Spinal cord (tissue), 10 donors: ENCODE measurements around the gene USP28. TPM values are rescaled to one million over a fixed set of nuclear protein-coding genes. Genes with fewer than 3 reads are reported as not detected.
A peak's percentile ranks its signal among the peaks of the same experiment; 100 is the strongest.
"Not testable (repeated sequence)": the region's sequence is repeated elsewhere in the genome, so short reads cannot be mapped to it uniquely, and the experiment has no call there.

Source experiments
- DNase-seq, 6 donors: peaks; one replicate each; pipeline versions ENCODE4 v3.0.0 to v3.0.0-alpha.2; 2013 to 2015; ENCODE audit warnings: low spot score in 6 of 6, low read depth in 4 of 6
- H3K27ac ChIP-seq: one replicate; pipeline ENCODE4 v1.5.1; 2013; ENCODE audit warnings: low read depth, low read length, control low read depth
- H3K27me3 ChIP-seq: one replicate; pipeline ENCODE4 v1.6.1; 2013; ENCODE audit warnings: low read length; ENCODE audit not compliant: control insufficient read depth, insufficient read depth
- H3K36me3 ChIP-seq: one replicate; pipeline ENCODE4 v1.6.1; 2013; ENCODE audit warnings: low read length; ENCODE audit not compliant: control insufficient read depth, insufficient read depth
- H3K4me1 ChIP-seq: one replicate; pipeline ENCODE4 v1.6.1; 2013; ENCODE audit warnings: low read length; ENCODE audit not compliant: control insufficient read depth, insufficient read depth
- H3K4me3 ChIP-seq: one replicate; pipeline ENCODE4 v1.5.1; 2013; ENCODE audit warnings: low read depth, low read length, control low read depth
- H3K9me3 ChIP-seq: one replicate; pipeline ENCODE4 v1.6.1; 2013; ENCODE audit warnings: low read length; ENCODE audit not compliant: control insufficient read depth, insufficient read depth
- WGBS: methylation state at CpG from one replicate; pipeline ENCODE4 v1.1.5; 2013; ENCODE audit warnings: missing lambda C conversion rate; ENCODE audit not compliant: insufficient coverage; 5-methylcytosine and 5-hydroxymethylcytosine counted together
- long read RNA-seq, 4 donors: transcript quantifications; one replicate each; lab custom pipeline, GENCODE V29; 2026
- polyA plus RNA-seq, 2 donors: library from polyadenylated mRNA; unstranded; fragments of 120-200 nt; gene quantifications; one replicate each; pipeline ENCODE4 v1.2.1, GENCODE V29; 2013; ENCODE audit not compliant: insufficient read length in 2 of 2
- total RNA-seq, 2 donors: library from RNA; depleted of rRNA in 1 of 2; stranded (reverse); fragments of 120-200 nt in 1 of 2; fragments of >200 nt in 1 of 2; gene quantifications; one replicate each; pipeline versions ENCODE4 v1.2.3 to v1.2.4, GENCODE V29; 2013 to 2014
- donor health status: healthy.

The USP28 gene
- total RNA-seq: 10 to 100 TPM; 27.6 to 38.1 TPM
- 10 to 100 TPM; 21.9 to 29.8 TPM for polyA plus RNA-seq
- long read RNA-seq, donor 1: 0 reads
- long read RNA-seq, donor 2, full-length matches to known transcripts: 1 of 1 reads
- long read RNA-seq, donor 2, partial matches to known transcripts: 0 of 1 reads
- long read RNA-seq, donor 2, other reads (novel, unspliced or antisense): 0 of 1 reads
- long read RNA-seq, donor 3, partial matches to known transcripts: 0 of 1 reads
- long read RNA-seq, donor 3, other reads (novel, unspliced or antisense): 0 of 1 reads
- long read RNA-seq, donor 4, partial matches to known transcripts: 0 of 1 reads
- long read RNA-seq, donor 4, other reads (novel, unspliced or antisense): 0 of 1 reads

- under 1% methylated on average over 89 of the region's 95 CpGs for WGBS
- Histone ChIP-seq H3K4me3 (peak within 1 kb of the TSS; percentile 75), H3K27me3 (no peaks in the 10 kb centered on the region), H3K4me1 (peaks cover 18% of the 10 kb centered on the region), H3K9me3 (no peaks in the 10 kb centered on the region), H3K36me3 (no peaks in the 10 kb centered on the region), H3K27ac (peak within 1 kb of the TSS; percentile 96)
- peak; percentile 89 to 98 (median 95) for DNase-seq
Observed at GRCh38 chr11:113875234-113876073, at the start of gene USP28. Gene USP28, minus strand, starts transcription at chr11:113875572. Its CDS starts 71 bp downstream, at chr11:113875501.

DNA sequence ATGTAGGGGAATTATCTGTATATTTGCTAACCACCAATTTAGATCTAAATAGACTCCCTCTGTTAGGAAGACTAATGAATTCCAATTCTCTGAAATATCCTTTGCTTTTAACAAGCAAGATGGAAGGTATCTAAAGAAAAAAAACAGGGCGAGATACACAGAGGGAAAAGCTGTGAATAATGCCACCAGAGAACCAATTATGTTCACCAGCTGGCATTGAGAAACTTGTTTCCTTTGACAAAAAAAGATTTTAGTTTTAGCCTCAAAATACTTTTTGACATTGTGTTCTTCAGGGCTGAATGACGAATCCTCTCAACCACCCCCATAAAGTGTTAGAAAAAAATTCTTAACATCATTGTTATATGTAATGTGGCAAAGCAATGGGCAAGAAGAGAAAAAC is 48.2 kb upstream of the USP28 start:
- no peaks in the 10 kb centered on the region for H3K36me3 ChIP-seq
- WGBS: no CpG with 5 or more reads among the region's 2 CpGs

DNA sequence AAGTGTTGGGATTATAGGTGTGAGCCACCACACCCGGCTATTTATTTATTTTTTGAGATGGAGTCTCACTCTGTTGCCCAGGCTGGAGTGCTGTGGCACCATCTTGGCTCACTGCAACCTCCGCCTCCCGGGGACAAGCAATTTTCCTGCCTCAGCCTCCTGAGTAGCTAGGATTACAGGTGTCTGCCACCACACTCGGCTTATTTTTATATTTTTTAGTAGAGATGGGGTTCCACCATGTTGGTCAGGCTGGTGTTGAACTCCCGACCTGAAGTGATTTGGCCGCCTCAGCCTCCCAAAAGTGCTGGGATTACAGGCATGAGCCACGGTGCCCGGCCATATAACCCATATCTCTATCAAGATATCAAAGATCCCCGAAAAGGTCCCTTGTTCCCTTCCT is 36.1 kb upstream of the USP28 start:
- DNase-seq, H3K27me3 ChIP-seq, H3K36me3 ChIP-seq, H3K27ac ChIP-seq, H3K4me3 ChIP-seq, H3K9me3 ChIP-seq, H3K4me1 ChIP-seq: not testable (repeated sequence)
- 96% methylated on average over 4 of the region's 9 CpGs for WGBS

More for the DNA sequence above, 48.2 kb upstream of the USP28 start:
- Histone ChIP-seq H3K4me1 (no peaks in the 10 kb centered on the region), H3K9me3 (no peaks in the 10 kb centered on the region), H3K27ac (no peak overlapping the region), H3K4me3 (no peak overlapping the region), H3K27me3 (no peaks in the 10 kb centered on the region)
- peak in 1 of 6 donors; percentile 44 for DNase-seq

DNA sequence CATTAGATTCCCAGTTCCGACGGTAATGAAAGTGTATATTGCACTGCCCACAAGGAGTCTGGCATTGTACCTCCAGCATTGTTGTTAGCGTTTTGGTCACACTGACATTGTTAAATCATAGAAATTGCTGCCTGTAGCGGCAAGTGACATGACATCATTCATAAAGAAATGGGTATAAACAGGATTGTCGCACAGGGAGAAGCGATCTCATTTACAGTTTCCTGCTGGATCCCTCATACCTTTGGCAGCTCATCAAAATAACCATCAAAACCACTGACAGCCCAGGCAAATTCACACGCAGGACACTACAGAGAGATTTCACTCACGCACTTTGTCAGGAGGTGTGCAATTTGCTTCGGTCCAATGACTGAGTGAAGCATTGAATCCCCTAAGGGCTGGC is 32.7 kb upstream of the USP28 start:
- Histone ChIP-seq H3K36me3 (no peaks in the 10 kb centered on the region), H3K9me3 (no peaks in the 10 kb centered on the region), H3K27me3 (peaks cover 5% of the 10 kb centered on the region), H3K27ac (no peak overlapping the region), H3K4me3 (no peak overlapping the region), H3K4me1 (no peaks in the 10 kb centered on the region)
- peak in 2 of 6 donors; percentile 4 to 70 for DNase-seq
- 52% methylated on average over 9 of the region's 9 CpGs for WGBS

DNA sequence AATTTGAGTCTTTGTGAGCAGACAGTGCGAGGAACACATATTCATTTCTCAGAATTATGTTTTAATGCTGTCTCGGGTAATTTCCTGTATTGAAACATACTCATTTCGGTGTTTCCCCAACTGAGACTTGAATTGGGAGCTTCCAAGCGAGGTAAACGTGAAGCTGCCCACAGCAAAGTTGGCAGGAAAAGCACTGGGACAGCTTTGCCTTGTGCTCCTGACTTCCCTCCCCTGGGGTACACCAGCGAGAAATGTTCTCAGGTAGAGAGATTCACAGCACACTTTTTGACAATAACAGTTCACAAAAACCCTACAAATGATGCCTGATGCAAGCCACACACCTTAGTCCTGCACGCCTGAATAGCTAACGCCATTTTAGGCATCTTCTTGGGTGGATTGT is 32.3 kb upstream of the USP28 start:
- no peak for DNase-seq
- Histone ChIP-seq H3K27me3 (peaks cover 5% of the 10 kb centered on the region), H3K4me3 (no peak overlapping the region), H3K36me3 (no peaks in the 10 kb centered on the region), H3K27ac (no peak overlapping the region), H3K4me1 (no peaks in the 10 kb centered on the region), H3K9me3 (no peaks in the 10 kb centered on the region)
- WGBS: 66% methylated on average over 4 of the region's 8 CpGs

DNA sequence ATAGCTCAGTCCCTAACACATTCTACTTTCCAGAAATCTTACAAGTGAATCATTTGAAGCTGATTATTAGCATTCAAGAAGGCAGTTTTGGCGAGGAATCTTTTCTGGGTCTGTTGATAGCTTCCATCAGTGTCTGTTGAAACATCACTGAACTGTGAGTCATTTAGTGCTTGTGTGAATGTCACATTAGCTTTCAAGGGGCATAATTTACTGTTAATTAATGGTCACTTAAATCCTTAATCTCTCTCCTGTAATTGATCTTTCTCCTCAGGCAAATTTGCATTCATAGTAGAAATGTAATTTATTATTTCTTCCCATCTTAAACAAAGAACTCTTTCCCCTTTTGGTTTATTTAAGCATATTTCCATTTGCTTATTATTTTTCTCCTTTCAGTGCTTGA is 31.8 kb upstream of the USP28 start:
- no peak overlapping the region for H3K4me3 ChIP-seq
- WGBS: no CpG with 5 or more reads among the region's 1 CpG
- peaks cover 5% of the 10 kb centered on the region for H3K27me3 ChIP-seq
- no peaks in the 10 kb centered on the region for H3K4me1 ChIP-seq
- H3K36me3 ChIP-seq: no peaks in the 10 kb centered on the region
- peak in 2 of 6 donors; percentile 3 to 60 for DNase-seq
- no peak overlapping the region for H3K27ac ChIP-seq
- no peaks in the 10 kb centered on the region for H3K9me3 ChIP-seq

- 100% methylated on average over 2 of the region's 2 CpGs for WGBS
- no peak for DNase-seq
- Histone ChIP-seq H3K9me3 (no peaks in the 10 kb centered on the region), H3K36me3 (no peaks in the 10 kb centered on the region), H3K4me3 (no peak overlapping the region), H3K4me1 (no peaks in the 10 kb centered on the region), H3K27ac (no peak overlapping the region), H3K27me3 (peaks cover 5% of the 10 kb centered on the region)
Observed at GRCh38 chr11:113906516-113906915, 31.1 kb upstream of the USP28 start.

DNA sequence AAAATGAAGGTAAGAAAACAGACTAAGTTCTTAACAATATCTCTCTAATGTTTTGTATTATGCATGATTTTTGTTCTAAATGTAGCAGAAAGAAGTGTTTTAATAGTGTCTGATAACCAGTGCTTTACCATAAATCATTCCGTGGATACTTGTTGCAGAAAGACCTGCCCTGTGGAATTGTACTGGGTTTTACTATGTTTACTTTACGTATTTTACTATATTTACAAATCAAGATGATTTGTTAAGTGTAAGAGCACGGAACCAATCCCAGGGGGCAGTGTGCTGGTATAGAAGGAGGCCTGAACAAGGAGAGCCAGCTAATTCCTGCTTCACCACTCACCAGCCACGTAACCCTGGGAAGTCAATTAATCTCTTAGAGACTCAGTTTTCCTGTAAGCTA is 30.7 kb upstream of the USP28 start:
- peak in 1 of 6 donors; percentile 20 for DNase-seq
- Histone ChIP-seq H3K27ac (no peak overlapping the region), H3K27me3 (peaks cover 5% of the 10 kb centered on the region), H3K9me3 (no peaks in the 10 kb centered on the region), H3K4me1 (no peaks in the 10 kb centered on the region), H3K36me3 (no peaks in the 10 kb centered on the region), H3K4me3 (no peak overlapping the region)
- WGBS: no CpG with 5 or more reads among the region's 4 CpGs

DNA sequence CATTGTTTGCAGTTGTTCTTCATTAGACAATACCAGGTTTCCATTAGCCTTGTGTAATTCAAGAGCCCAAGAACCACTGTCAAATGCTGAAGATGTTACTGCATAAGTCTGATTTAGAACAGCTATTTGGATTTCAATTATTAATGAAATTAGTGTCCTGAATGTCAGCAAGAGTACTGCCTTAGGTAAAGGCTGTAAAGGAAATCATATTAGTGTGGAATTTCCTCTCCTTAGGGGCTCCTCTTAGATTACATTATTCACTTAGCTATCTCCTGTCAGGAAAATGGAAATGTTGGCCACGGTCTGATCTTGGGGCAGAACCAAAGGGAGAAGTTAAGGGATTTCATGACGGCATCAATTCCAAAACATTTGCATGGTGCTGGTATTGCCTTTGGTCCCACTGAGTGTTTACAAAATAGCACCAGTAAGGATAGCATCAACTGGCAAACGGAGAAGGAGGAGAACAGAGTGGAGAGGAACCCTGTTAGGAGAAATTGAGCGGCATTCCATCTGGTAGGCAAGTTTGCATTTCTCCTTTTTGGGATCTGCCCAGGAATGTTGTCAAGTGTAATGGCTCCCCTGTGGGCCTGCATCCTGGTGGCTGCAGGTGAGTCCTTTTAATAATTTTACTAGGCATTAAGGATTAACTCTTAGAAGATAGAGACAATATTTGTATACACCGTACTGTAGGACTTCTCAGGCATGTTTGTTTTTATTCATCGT is 29.2 kb upstream of the USP28 start, which contains the start of gene HTR3B:
Gene HTR3B (plus strand): TSS at position 418 of the 723 bp plus-strand sequence. CDS start 138 bp downstream, at position 556.
- H3K4me1 ChIP-seq: no peaks in the 10 kb centered on the region
- H3K36me3 ChIP-seq: no peaks in the 10 kb centered on the region
- H3K4me3 ChIP-seq: no peak within 1 kb of the TSS
- no peaks in the 10 kb centered on the region for H3K9me3 ChIP-seq
- peaks cover 5% of the 10 kb centered on the region for H3K27me3 ChIP-seq
- H3K27ac ChIP-seq: no peak within 1 kb of the TSS
- WGBS: 65% methylated on average over 4 of the region's 6 CpGs
- DNase-seq: peak in 1 of 6 donors; percentile 42
